ENCODE measurements around the gene MAPK7.

The MAPK7 gene

GRCh38 chr17:19392303-19392702 is 14.0 kb downstream of the MAPK7 start:
- DNase-seq (ENCODE audit: low spot score) (no peak), FAIRE-seq (no peak)

GRCh38 chr17:19397556-19398041 is 19.3 kb downstream of the MAPK7 start:
- no peak for FAIRE-seq
- DNase-seq (ENCODE audit: low spot score): no peak

DNA sequence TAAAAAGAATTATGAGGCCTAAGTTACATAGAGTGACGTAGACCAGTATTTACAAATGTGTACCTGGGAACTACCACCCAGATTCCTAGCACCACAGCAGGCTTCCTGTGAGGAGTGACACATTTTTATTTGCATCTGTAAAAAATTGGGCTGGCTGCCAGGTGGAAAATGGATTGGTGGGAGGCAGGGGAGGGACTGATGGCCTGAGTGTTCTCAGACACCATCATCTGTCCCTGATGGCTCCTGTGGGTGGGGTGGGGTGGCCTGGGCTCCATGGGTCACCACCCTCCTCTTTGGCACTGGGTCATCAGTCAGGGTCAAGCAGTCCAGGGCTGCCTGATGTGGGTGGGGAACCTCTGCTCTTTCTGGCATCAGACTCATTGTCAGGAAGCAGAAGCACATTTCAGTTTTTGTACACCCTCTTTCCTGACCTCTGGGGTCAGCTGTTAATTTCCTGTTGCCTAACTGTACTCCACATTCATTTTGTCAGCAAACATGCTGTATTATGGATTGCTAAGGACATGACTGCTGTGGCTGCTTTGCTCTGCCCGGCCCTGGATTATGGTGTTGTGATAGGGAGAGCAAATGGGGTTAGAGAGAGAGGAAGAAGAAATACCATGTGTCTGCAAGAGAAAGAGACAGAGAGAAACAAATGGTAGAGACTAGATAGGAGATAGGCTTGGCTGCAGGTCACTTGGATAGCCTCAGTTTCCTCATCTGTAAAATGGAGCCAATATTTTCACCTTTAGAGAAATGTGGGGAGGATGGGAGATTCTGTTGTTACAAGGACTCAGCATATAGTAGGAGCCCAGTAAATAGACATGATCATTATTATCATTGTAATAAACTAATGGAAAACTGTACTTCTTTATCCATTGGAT is 20.2 kb downstream of the MAPK7 start:
- FAIRE-seq (no peak), DNase-seq (ENCODE audit: low spot score) (no peak)

DNA sequence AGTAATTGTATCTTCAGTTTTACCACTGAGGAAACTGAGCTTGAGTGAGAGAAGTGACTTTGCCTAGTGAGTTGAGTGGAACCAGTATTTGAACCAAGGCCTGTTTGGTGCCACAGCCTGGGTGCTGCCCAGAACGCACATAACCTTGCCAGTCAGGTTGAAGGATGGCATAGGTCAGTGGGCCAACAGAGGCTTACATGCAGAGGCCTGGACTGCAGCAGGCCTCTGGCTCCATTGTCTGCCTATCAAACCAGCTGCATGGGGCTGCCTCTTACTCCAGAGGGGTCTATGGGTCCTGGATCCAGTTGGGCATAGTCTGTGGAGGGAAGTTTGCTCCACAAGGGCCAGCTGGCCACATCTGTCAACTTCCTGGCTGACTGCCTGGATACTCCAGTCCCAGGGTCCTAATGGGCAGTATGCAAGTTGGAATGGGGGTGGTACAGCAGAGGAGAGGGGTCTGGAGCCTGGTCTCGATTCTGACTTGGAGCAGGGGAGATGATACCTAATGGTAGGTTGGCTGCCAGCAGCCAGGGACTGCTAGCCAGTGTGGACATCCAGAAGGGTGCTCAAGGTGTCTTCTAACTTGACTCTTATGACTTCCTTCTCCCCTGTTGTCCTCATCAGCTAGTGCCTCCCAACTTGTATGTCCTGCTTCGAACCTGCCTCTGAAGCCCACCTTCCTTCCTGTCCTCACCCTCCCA is 21.6 kb downstream of the MAPK7 start:
- FAIRE-seq: no peak
- no peak for DNase-seq (ENCODE audit: low spot score)

GRCh38 chr17:19401321-19402010 is 23.2 kb downstream of the MAPK7 start:
- no peak for FAIRE-seq
- no peak for DNase-seq (ENCODE audit: low spot score)

DNA sequence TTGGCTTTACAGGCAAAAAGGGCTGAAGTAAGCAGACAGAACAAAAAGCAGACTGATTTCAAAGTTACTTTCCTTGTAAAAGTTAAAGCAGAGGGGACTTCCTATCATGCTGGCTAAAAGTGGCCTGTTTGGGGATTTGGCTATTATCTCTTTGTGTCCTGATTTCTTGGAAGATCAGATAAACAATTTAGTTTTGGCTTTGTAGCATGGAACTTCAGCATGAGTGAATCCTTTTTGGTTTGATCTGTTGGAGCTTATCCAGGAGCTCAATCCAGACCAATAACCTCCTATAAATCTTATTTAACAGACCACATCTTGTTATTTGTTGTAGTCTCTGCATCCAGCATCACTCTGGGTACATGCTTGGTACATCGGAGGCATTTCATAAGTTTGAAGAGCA is 23.9 kb downstream of the MAPK7 start:
- DNase-seq (ENCODE audit: low spot score): no peak
- FAIRE-seq: no peak

- FAIRE-seq (no peak), DNase-seq (ENCODE audit: low spot score) (no peak)
Measured at GRCh38 chr17:19403021-19403420, 24.7 kb downstream of the MAPK7 start.

- no peak for FAIRE-seq
- DNase-seq (ENCODE audit: low spot score): no peak
Measured at GRCh38 chr17:19404264-19404663, 26.0 kb downstream of the MAPK7 start.

- no peak for FAIRE-seq
- DNase-seq (ENCODE audit: low spot score): no peak
Measured at GRCh38 chr17:19405114-19405513, 26.8 kb downstream of the MAPK7 start.

GRCh38 chr17:19407601-19408345 is 29.5 kb downstream of the MAPK7 start:
- FAIRE-seq (no peak), DNase-seq (ENCODE audit: low spot score) (no peak)

DNA sequence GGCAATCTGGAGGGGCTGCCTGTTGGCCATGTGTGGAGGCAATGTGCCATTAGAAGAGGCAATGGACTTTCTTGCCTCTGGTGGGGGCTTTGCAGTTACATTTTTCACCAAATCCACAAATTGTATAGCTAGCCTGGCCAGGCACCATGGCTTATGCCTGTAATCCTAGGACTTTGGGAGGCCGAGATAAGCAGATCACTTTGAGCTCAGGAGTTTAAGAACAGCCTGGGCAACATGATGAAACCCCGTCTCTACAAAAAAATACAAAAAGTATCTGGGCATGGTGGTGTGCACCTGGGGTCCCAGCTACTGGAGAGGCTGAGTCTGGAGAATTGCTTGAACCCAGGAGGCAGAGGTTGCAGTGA is 30.0 kb downstream of the MAPK7 start:
- DNase-seq (ENCODE audit: low spot score) (no peak), FAIRE-seq (no peak)

- no peak for DNase-seq (ENCODE audit: low spot score)
- no peak for FAIRE-seq
Measured at GRCh38 chr17:19409066-19409465, 30.8 kb downstream of the MAPK7 start.

DNA sequence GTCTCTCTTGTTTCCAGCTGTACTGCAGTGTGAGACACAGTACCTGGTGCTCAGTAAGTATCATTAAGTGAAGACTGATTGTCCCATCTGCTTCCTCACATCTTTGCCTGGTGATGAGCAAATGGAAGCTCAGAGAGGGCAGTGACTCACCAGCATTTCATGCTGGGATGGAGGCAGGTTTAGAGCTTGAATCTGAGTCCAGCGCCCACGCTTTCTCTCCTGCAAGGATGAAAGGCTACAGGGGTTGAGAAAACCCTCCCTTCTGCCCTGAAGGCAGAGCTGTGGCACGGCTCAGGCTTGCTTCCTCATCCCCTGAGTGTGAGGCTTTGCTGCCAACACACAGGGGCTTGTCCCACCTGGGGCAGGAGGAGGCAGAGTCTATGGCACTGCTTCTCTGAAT is 31.2 kb downstream of the MAPK7 start:
- DNase-seq (ENCODE audit: low spot score): no peak
- FAIRE-seq: no peak

GRCh38 chr17:19410091-19410490 is 31.8 kb downstream of the MAPK7 start:
- no peak for FAIRE-seq
- DNase-seq (ENCODE audit: low spot score): no peak

GRCh38 chr17:19410875-19411620 is 32.8 kb downstream of the MAPK7 start, which contains the start of gene RNF112:
RNF112 (plus strand) TSS chr17:19411232; CDS start chr17:19411409, 177 bp downstream.
- no peak for DNase-seq (ENCODE audit: low spot score)
- FAIRE-seq: no peak

- FAIRE-seq (no peak), DNase-seq (ENCODE audit: low spot score) (no peak)
Measured at GRCh38 chr17:19411631-19412030, 33.3 kb downstream of the MAPK7 start.

- DNase-seq (ENCODE audit: low spot score) (no peak), FAIRE-seq (no peak)
Measured at GRCh38 chr17:19412510-19412909, 34.2 kb downstream of the MAPK7 start.

DNA sequence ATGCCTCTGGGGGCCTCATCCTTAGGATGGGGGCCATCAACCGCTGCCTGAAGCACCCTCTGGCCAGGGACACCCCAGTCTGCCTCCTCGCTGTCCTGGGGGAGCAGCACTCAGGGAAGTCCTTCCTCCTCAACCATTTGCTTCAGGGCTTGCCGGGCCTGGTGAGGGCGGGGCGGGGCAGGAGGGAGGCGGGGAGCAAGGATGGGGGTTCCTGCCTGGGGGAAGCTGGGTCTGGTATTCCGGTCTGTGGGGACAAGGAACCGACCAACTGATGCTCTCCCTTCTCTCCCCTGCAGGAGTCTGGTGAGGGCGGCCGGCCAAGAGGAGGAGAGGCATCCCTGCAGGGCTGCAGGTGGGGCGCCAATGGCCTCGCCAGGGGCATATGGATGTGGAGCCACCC is 34.7 kb downstream of the MAPK7 start:
- DNase-seq (ENCODE audit: low spot score) (no peak), FAIRE-seq (no peak)

GRCh38 chr17:19413761-19414160 is 35.5 kb downstream of the MAPK7 start:
- FAIRE-seq (no peak), DNase-seq (ENCODE audit: low spot score) (no peak)

All from RCC 7860 (cell line).